ENCODE data around the gene ZNF428. TPM values are rescaled to one million over a fixed set of nuclear protein-coding genes. Genes with fewer than 3 reads are reported as not detected.

ZNF428 gene
- total and polyA plus RNA-seq, 2 experiments from 2014 or later, result 87.2 to 207 TPM

- H3K27ac ChIP-seq, result peak overlapping the region; percentile 39
Measured at GRCh38 chr19:43616306-43616705, 3.1 kb downstream of the ZNF428 start.

GRCh38 chr19:43612374-43612773 is 7.1 kb downstream of the ZNF428 start:
- TF ChIP-seq CTCF (IDR thresholded peaks at IDR 0.05; ENCODE audit: low read depth, low read length), result no peak
- no peaks in the 10 kb centered on the region for H3K9me3 ChIP-seq (ENCODE audit: low read depth)
- no peak for DNase-seq (ENCODE audit: low read depth in 1 of 2, low spot score in 1 of 2)
- peaks cover 3% of the 10 kb centered on the region for H3K36me3 ChIP-seq
- H3K27me3 ChIP-seq, result no peaks in the 10 kb centered on the region
- no peak overlapping the region for H3K27ac ChIP-seq
- no peaks in the 10 kb centered on the region for H3K4me1 ChIP-seq (ENCODE audit: low read depth)
- H3K4me3 ChIP-seq, result no peak overlapping the region

More at GRCh38 chr19:43616306-43616705, 3.1 kb downstream of the ZNF428 start:
- no peak for TF ChIP-seq CTCF (IDR thresholded peaks at IDR 0.05; ENCODE audit: low read depth, low read length)
- Histone ChIP-seq H3K36me3 (peaks cover 3% of the 10 kb centered on the region), H3K9me3 (ENCODE audit: low read depth) (no peaks in the 10 kb centered on the region), H3K4me3 (no peak overlapping the region), H3K27me3 (no peaks in the 10 kb centered on the region), H3K4me1 (ENCODE audit: low read depth) (peaks cover 4% of the 10 kb centered on the region)
- no peak for DNase-seq (ENCODE audit: low read depth in 1 of 2, low spot score in 1 of 2)

- no peaks in the 10 kb centered on the region for H3K9me3 ChIP-seq (ENCODE audit: low read depth)
- H3K27ac ChIP-seq, result no peak within 1 kb of the TSS
- no peak for TF ChIP-seq CTCF (IDR thresholded peaks at IDR 0.05; ENCODE audit: low read depth, low read length)
- no peaks in the 10 kb centered on the region for H3K4me1 ChIP-seq (ENCODE audit: low read depth)
- H3K27me3 ChIP-seq, result no peaks in the 10 kb centered on the region
- no peak for DNase-seq (ENCODE audit: low read depth in 1 of 2, low spot score in 1 of 2)
- H3K36me3 ChIP-seq, result peaks cover 7% of the 10 kb centered on the region
- H3K4me3 ChIP-seq, result no peak within 1 kb of the TSS
Measured at GRCh38 chr19:43611788-43612187, 7.6 kb downstream of the ZNF428 start, which contains the start of gene SRRM5. TSS of gene SRRM5 (plus strand) at chr19:43612088. CDS start at chr19:43612122, 34 bp downstream.

- peaks cover 11% of the 10 kb centered on the region for H3K36me3 ChIP-seq
- no peak overlapping the region for H3K27ac ChIP-seq
- no peak for TF ChIP-seq CTCF (IDR thresholded peaks at IDR 0.05; ENCODE audit: low read depth, low read length)
Measured at GRCh38 chr19:43610493-43610892, 8.9 kb downstream of the ZNF428 start.

GRCh38 chr19:43609872-43610271 is 9.6 kb downstream of the ZNF428 start:
- Histone ChIP-seq H3K9me3 (ENCODE audit: low read depth) (no peaks in the 10 kb centered on the region), H3K27ac (no peak overlapping the region), H3K4me1 (ENCODE audit: low read depth) (no peaks in the 10 kb centered on the region), H3K4me3 (no peak overlapping the region), H3K36me3 (peaks cover 11% of the 10 kb centered on the region), H3K27me3 (no peaks in the 10 kb centered on the region)
- TF ChIP-seq CTCF (IDR thresholded peaks at IDR 0.05; ENCODE audit: low read depth, low read length), result no peak
- no peak for DNase-seq (ENCODE audit: low read depth in 1 of 2, low spot score in 1 of 2)

More at GRCh38 chr19:43610493-43610892, 8.9 kb downstream of the ZNF428 start:
- no peak overlapping the region for H3K4me3 ChIP-seq
- no peaks in the 10 kb centered on the region for H3K27me3 ChIP-seq
- no peaks in the 10 kb centered on the region for H3K4me1 ChIP-seq (ENCODE audit: low read depth)
- H3K9me3 ChIP-seq (ENCODE audit: low read depth), result no peaks in the 10 kb centered on the region
- no peak for DNase-seq (ENCODE audit: low read depth in 1 of 2, low spot score in 1 of 2)
